Astrocyte (in vitro differentiated cells and primary cell): Measurements from ENCODE around the gene SLX4. TPM values are rescaled to one million over a fixed set of nuclear protein-coding genes. Genes with fewer than 3 reads are reported as not detected.
"Not testable (repeated sequence)": the region's sequence is repeated elsewhere in the genome, so short reads cannot be mapped to it uniquely, and the experiment has no call there.

ENCODE experiments used
- DNase-seq: peaks from one replicate; pipeline ENCODE4 v3.0.0-alpha.2; 2010; ENCODE audit warnings: low read depth
- FAIRE-seq: peaks from 2 replicates; lab custom pipeline; 2011; peaks lifted over from hg19 to GRCh38; lab: Jason Lieb, UNC
- H2AFZ ChIP-seq: 2 replicates; pipeline ENCODE4 v1.6.0; 2012; ENCODE audit warnings: low read depth, low read length, inconsistent platforms
- H3K27ac ChIP-seq: 2 replicates; pipeline ENCODE4 v1.5.1; 2011; ENCODE audit warnings: low read depth, low read length, inconsistent platforms
- H3K27me3 ChIP-seq: 2 replicates; pipeline ENCODE4 v1.6.0; 2011; ENCODE audit warnings: low read length, inconsistent platforms; ENCODE audit not compliant: insufficient read depth
- H3K36me3 ChIP-seq: 2 replicates; pipeline ENCODE4 v1.5.1; 2011; ENCODE audit warnings: low read length, inconsistent platforms; ENCODE audit not compliant: insufficient read depth
- H3K4me1 ChIP-seq: 2 replicates; pipeline ENCODE4 v1.5.1; 2011; ENCODE audit warnings: low read length, inconsistent platforms; ENCODE audit not compliant: insufficient read depth
- H3K4me2 ChIP-seq: 2 replicates; pipeline ENCODE4 v1.6.0; 2012; ENCODE audit warnings: low read length, inconsistent platforms
- H3K4me3 ChIP-seq: 2 replicates; pipeline ENCODE4 v1.5.1; 2011; ENCODE audit warnings: low read depth, mild to moderate bottlenecking, low read length, inconsistent platforms; ENCODE audit not compliant: insufficient read depth
- H3K79me2 ChIP-seq: 2 replicates; pipeline ENCODE4 v1.6.0; 2012; ENCODE audit warnings: mild to moderate bottlenecking, low read length, inconsistent platforms; ENCODE audit not compliant: insufficient read depth
- H3K9ac ChIP-seq: 2 replicates; pipeline ENCODE4 v1.6.0; 2012; ENCODE audit warnings: mild to moderate bottlenecking, low read length, inconsistent platforms
- H3K9me3 ChIP-seq: 2 replicates; pipeline ENCODE4 v1.5.1; 2012; ENCODE audit warnings: low read depth, mild to moderate bottlenecking, low read length, inconsistent platforms; ENCODE audit not compliant: insufficient read depth
- H4K20me1 ChIP-seq: 2 replicates; pipeline ENCODE4 v1.6.0; 2012; ENCODE audit warnings: low read length, inconsistent platforms; ENCODE audit not compliant: insufficient read depth
- H3K27ac Mint-ChIP-seq: one replicate; pipeline ENCODE4 v1.8.0; 2021; ENCODE audit warnings: mild to moderate bottlenecking, mixed read lengths; ENCODE audit not compliant: unreplicated experiment
- H3K27me3 Mint-ChIP-seq: one replicate; pipeline ENCODE4 v1.8.0; 2021; ENCODE audit warnings: low read depth, mixed read lengths; ENCODE audit not compliant: unreplicated experiment
- H3K36me3 Mint-ChIP-seq: one replicate; pipeline ENCODE4 v1.8.0; 2021; ENCODE audit warnings: low read depth, mixed read lengths; ENCODE audit not compliant: unreplicated experiment
- H3K4me1 Mint-ChIP-seq: one replicate; pipeline ENCODE4 v1.8.0; 2021; ENCODE audit warnings: low read depth, mixed read lengths; ENCODE audit not compliant: unreplicated experiment
- H3K4me3 Mint-ChIP-seq: one replicate; pipeline ENCODE4 v1.8.0; 2021; ENCODE audit warnings: mild to moderate bottlenecking, moderate library complexity, mixed read lengths; ENCODE audit not compliant: unreplicated experiment
- H3K9me3 Mint-ChIP-seq: one replicate; pipeline ENCODE4 v1.8.0; 2021; ENCODE audit warnings: mild to moderate bottlenecking, mixed read lengths; ENCODE audit not compliant: unreplicated experiment
- CTCF ChIP-seq: IDR thresholded peaks from 2 replicates; pipeline ENCODE4 v1.5.1; 2011; ENCODE audit warnings: low read depth, mild to moderate bottlenecking, inconsistent platforms, low read length, moderate library complexity; ENCODE audit not compliant: insufficient read depth
- EZH2 ChIP-seq: IDR thresholded peaks from 2 replicates; pipeline ENCODE4 v1.6.1; 2012; ENCODE audit warnings: mild to moderate bottlenecking, low read length, inconsistent platforms; ENCODE audit not compliant: insufficient read depth
- total RNA-seq: library from RNA; stranded (reverse); gene quantifications from 2 replicates; pipeline ENCODE4 v1.2.1, GENCODE V29; 2021

Gene SLX4
- total RNA-seq, 1 donor from 2014 or later, result 7.8 TPM

- Mint-ChIP-seq H3K27ac (no peak overlapping the region), H3K27me3 (no peaks in the 10 kb centered on the region), H3K4me1 (peaks cover 10% of the 10 kb centered on the region), H3K4me3 (no peak overlapping the region), H3K36me3 (peaks cover 28% of the 10 kb centered on the region), H3K9me3 (no peaks in the 10 kb centered on the region)
- no peaks in the 10 kb centered on the region for H3K27me3 ChIP-seq
- H3K4me3 ChIP-seq, result no peak overlapping the region
- no peak for DNase-seq
- no peak overlapping the region for H3K9ac ChIP-seq
- no peaks in the 10 kb centered on the region for H3K9me3 ChIP-seq
- no peak for FAIRE-seq
- H4K20me1 ChIP-seq, result peaks cover 5% of the 10 kb centered on the region
- no peak overlapping the region for H3K4me2 ChIP-seq
- no peak overlapping the region for H2AFZ ChIP-seq
- H3K4me1 ChIP-seq, result no peaks in the 10 kb centered on the region
- H3K36me3 ChIP-seq, result peaks cover 23% of the 10 kb centered on the region
- TF ChIP-seq CTCF (no peak), EZH2 (no peak)
- no peak overlapping the region for H3K27ac ChIP-seq
- no peaks in the 10 kb centered on the region for H3K79me2 ChIP-seq
Measured at GRCh38 chr16:3656491-3657468, 45.4 kb upstream of the SLX4 start.

GRCh38 chr16:3656160-3656490, 44.7 kb upstream of the SLX4 start:
- H3K9me3 ChIP-seq, H3K9ac ChIP-seq, H2AFZ ChIP-seq, H4K20me1 ChIP-seq, H3K9me3 Mint-ChIP-seq, DNase-seq, H3K4me1 Mint-ChIP-seq, H3K79me2 ChIP-seq, H3K27ac ChIP-seq, H3K4me3 Mint-ChIP-seq, H3K4me2 ChIP-seq, H3K4me1 ChIP-seq, FAIRE-seq, H3K27ac Mint-ChIP-seq, H3K27me3 Mint-ChIP-seq, H3K27me3 ChIP-seq, H3K4me3 ChIP-seq: not testable (repeated sequence)
- H3K36me3 Mint-ChIP-seq, result peaks cover 26% of the 10 kb centered on the region
- peaks cover 19% of the 10 kb centered on the region for H3K36me3 ChIP-seq

- DNase-seq, result no peak
Measured at GRCh38 chr16:3655396-3656159, 44.2 kb upstream of the SLX4 start.

More at GRCh38 chr16:3655396-3656159, 44.2 kb upstream of the SLX4 start:
- no peaks in the 10 kb centered on the region for H3K79me2 ChIP-seq
- H3K9me3 ChIP-seq, result no peaks in the 10 kb centered on the region
- H3K4me3 ChIP-seq, result no peak overlapping the region
- TF ChIP-seq EZH2 (no peak), CTCF (no peak)
- Mint-ChIP-seq H3K27me3 (no peaks in the 10 kb centered on the region), H3K4me3 (no peak overlapping the region), H3K9me3 (no peaks in the 10 kb centered on the region), H3K27ac (no peak overlapping the region), H3K4me1 (peaks cover 10% of the 10 kb centered on the region), H3K36me3 (peaks cover 21% of the 10 kb centered on the region)
- H3K27me3 ChIP-seq, result no peaks in the 10 kb centered on the region
- no peak overlapping the region for H2AFZ ChIP-seq
- peaks cover 5% of the 10 kb centered on the region for H4K20me1 ChIP-seq
- H3K9ac ChIP-seq, result no peak overlapping the region
- no peak overlapping the region for H3K4me2 ChIP-seq
- no peak overlapping the region for H3K27ac ChIP-seq
- FAIRE-seq, result no peak
- peaks cover 16% of the 10 kb centered on the region for H3K36me3 ChIP-seq
- H3K4me1 ChIP-seq, result no peaks in the 10 kb centered on the region
